Activated CD4-positive, alpha-beta memory T cell treated with anti-CD3 and anti-CD28 coated beads, Interleukin-2, amount 10 ng/mL, durations not matched to agents 7 days and 5 days (primary cell): ENCODE data around the gene COL4A1. TPM values are rescaled to one million over a fixed set of nuclear protein-coding genes. Genes with fewer than 3 reads are reported as not detected.

Source experiments
- CTCF ChIA-PET: fragments of 350-600 bp; sonication (Branson Sonifier 250); formaldehyde crosslinking; loops from one replicate; lab custom pipeline; 2021; ENCODE audit warnings: antibody characterized with exemption, inconsistent platforms; lab: Charles Lee
- POLR2A ChIA-PET: fragments of 350-600 bp; sonication (Branson Sonifier 250); formaldehyde crosslinking; loops from one replicate; lab custom pipeline; 2021; ENCODE audit warnings: antibody characterized with exemption; lab: Charles Lee
- DNase-seq: peaks from one replicate; pipeline ENCODE4 v3.0.0-alpha.2; 2020
- H3K27ac Mint-ChIP-seq: one replicate; pipeline ENCODE4 v1.8.0; 2021; ENCODE audit warnings: mild to moderate bottlenecking, mixed read lengths
- H3K27me3 Mint-ChIP-seq: one replicate; pipeline ENCODE4 v1.8.0; 2021; ENCODE audit warnings: mixed read lengths
- H3K36me3 Mint-ChIP-seq: one replicate; pipeline ENCODE4 v1.8.0; 2021; ENCODE audit warnings: low read depth, mixed read lengths
- H3K4me1 Mint-ChIP-seq: one replicate; pipeline ENCODE4 v1.8.0; 2021; ENCODE audit warnings: mixed read lengths
- H3K4me3 Mint-ChIP-seq: one replicate; pipeline ENCODE4 v1.8.0; 2021; ENCODE audit warnings: mild to moderate bottlenecking, mixed read lengths
- H3K9me3 Mint-ChIP-seq: one replicate; pipeline ENCODE4 v1.8.0; 2021; ENCODE audit warnings: mixed read lengths
- total RNA-seq, 2 experiments: library from RNA; stranded (reverse); gene quantifications; one replicate each; pipeline ENCODE4 v1.2.3, GENCODE V29; 2021

Gene COL4A1
- total RNA-seq, 2 experiments from 2014 or later: not detected

GRCh38 chr13:110103026-110103425 lies 203.9 kb downstream of the COL4A1 start:
- ChIA-PET POLR2A (no interaction called here), CTCF (no interaction called here)
- no peak for DNase-seq
- Mint-ChIP-seq H3K27me3 (no peaks in the 10 kb centered on the region), H3K4me1 (no peaks in the 10 kb centered on the region), H3K27ac (no peak overlapping the region), H3K4me3 (no peak overlapping the region), H3K9me3 (no peaks in the 10 kb centered on the region), H3K36me3 (no peaks in the 10 kb centered on the region)

GRCh38 chr13:110102053-110102452 lies 204.9 kb downstream of the COL4A1 start:
- H3K27me3 Mint-ChIP-seq: no peaks in the 10 kb centered on the region
- H3K4me3 Mint-ChIP-seq: no peak overlapping the region
- H3K9me3 Mint-ChIP-seq: peaks cover 2% of the 10 kb centered on the region
- CTCF ChIA-PET: no interaction called here
- POLR2A ChIA-PET: no interaction called here
- H3K4me1 Mint-ChIP-seq: no peaks in the 10 kb centered on the region
- H3K36me3 Mint-ChIP-seq: no peaks in the 10 kb centered on the region
- no peak overlapping the region for H3K27ac Mint-ChIP-seq
- DNase-seq: no peak

GRCh38 chr13:110099922-110100321 lies 207.0 kb downstream of the COL4A1 start:
- H3K4me1 Mint-ChIP-seq: no peaks in the 10 kb centered on the region

More at GRCh38 chr13:110099922-110100321, 207.0 kb downstream of the COL4A1 start:
- H3K36me3 Mint-ChIP-seq: no peaks in the 10 kb centered on the region
- H3K9me3 Mint-ChIP-seq: peaks cover 2% of the 10 kb centered on the region
- CTCF ChIA-PET: no interaction called here
- no peaks in the 10 kb centered on the region for H3K27me3 Mint-ChIP-seq
- no peak overlapping the region for H3K4me3 Mint-ChIP-seq
- POLR2A ChIA-PET: no interaction called here
- no peak overlapping the region for H3K27ac Mint-ChIP-seq
- DNase-seq: no peak

Other genes with a start within 250 kb of the COL4A1 start
- gene COL4A2, start 127 bp upstream of the COL4A1 start, total RNA-seq: not detected